HAP-1 (cell line): ENCODE results near the gene RHOU.
"Not testable (repeated sequence)": the region's sequence is repeated elsewhere in the genome, so short reads cannot be mapped to it uniquely, and the experiment has no call there.

Experiments
- DNase-seq, 2 experiments: peaks; one replicate each; pipeline ENCODE4 v3.0.0-alpha.2; 2016 to 2020; ENCODE audit warnings: low spot score in 2 of 2
- H3K27me3 ChIP-seq: fragments of 250-450 bp; sonication (Bioruptor Pico); 2 replicates; pipeline ENCODE4 v1.5.1; 2020; ENCODE audit warnings: low read depth, mild to moderate bottlenecking, moderate library complexity
- H3K36me3 ChIP-seq: fragments of 250-450 bp; sonication (Bioruptor Pico); replicated peaks from 2 replicates; pipeline ENCODE4 v1.5.1; 2020; ENCODE audit warnings: mild to moderate bottlenecking
- H3K4me1 ChIP-seq: fragments of 250-450 bp; sonication (Bioruptor Pico); 2 replicates; pipeline ENCODE4 v1.5.1; 2020; ENCODE audit warnings: mild to moderate bottlenecking
- H3K4me3 ChIP-seq: fragments of 250-450 bp; sonication (Bioruptor Pico); 2 replicates; pipeline ENCODE4 v1.5.1; 2020; ENCODE audit warnings: mild to moderate bottlenecking, moderate library complexity
- H3K9me3 ChIP-seq: fragments of 250-450 bp; sonication (Bioruptor Pico); 2 replicates; pipeline ENCODE4 v1.5.1; 2020; ENCODE audit warnings: mild to moderate bottlenecking, moderate library complexity
- in situ Hi-C: fragments of 300-500 bp; cut with MboI; formaldehyde crosslinking; loops from 3 replicates; pipeline ENCODE4 v1.14.3; 2020; ENCODE audit warnings: low sequenced_read_pairs, inconsistent platforms, mixed read lengths

RHOU gene

GRCh38 chr1:228734881-228735801, at the start of gene RHOU:
TSS of gene RHOU (plus strand) at chr1:228735479. CDS start at chr1:228735743, 264 bp downstream.
- no peaks in the 10 kb centered on the region; the same call in 1 of the 2 replicates for H3K36me3 ChIP-seq
- no peaks in the 10 kb centered on the region for H3K27me3 ChIP-seq
- no peaks in the 10 kb centered on the region for H3K9me3 ChIP-seq
- in situ Hi-C loops = no loop called here
- DNase-seq = peak; percentile 46 to 79
- peak within 1 kb of the TSS; percentile 55 for H3K4me3 ChIP-seq
- H3K4me1 ChIP-seq = peaks cover 5% of the 10 kb centered on the region

DNA sequence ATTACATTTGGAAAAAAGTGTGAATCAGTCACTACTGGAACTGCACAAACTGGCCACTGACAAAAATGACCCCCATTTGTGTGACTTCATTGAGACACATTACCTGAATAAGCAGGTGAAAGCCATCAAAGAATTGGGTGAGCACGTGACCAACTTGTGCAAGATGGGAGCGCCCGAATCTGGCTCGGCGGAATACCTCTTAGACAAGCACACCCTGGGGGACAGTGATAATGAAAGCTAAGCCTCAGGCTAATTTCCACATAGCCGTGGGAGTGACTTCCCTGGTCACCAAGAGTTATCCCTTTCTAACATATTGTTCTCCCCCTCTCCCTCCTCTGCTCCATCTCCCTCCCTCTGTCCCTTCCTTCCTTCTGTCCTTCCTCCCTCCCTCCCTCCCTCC, 47.7 kb upstream of the RHOU start:
- H3K4me1 ChIP-seq = no peaks in the 10 kb centered on the region
- no peaks in the 10 kb centered on the region for H3K36me3 ChIP-seq
- no peaks in the 10 kb centered on the region for H3K27me3 ChIP-seq
- in situ Hi-C loops = no loop called here
- no peaks in the 10 kb centered on the region for H3K9me3 ChIP-seq
- DNase-seq = no peak
- H3K4me3 ChIP-seq = no peak overlapping the region

GRCh38 chr1:228689255-228689654, 46.0 kb upstream of the RHOU start:
- in situ Hi-C loops = no loop called here
- DNase-seq = no peak
- Histone ChIP-seq H3K27me3 (no peaks in the 10 kb centered on the region), H3K9me3 (no peaks in the 10 kb centered on the region), H3K36me3 (no peaks in the 10 kb centered on the region), H3K4me1 (no peaks in the 10 kb centered on the region), H3K4me3 (no peak overlapping the region)

- H3K9me3 ChIP-seq = no peaks in the 10 kb centered on the region
- no peaks in the 10 kb centered on the region for H3K36me3 ChIP-seq
- in situ Hi-C loops = no loop called here
- no peak overlapping the region for H3K4me3 ChIP-seq
- no peaks in the 10 kb centered on the region for H3K27me3 ChIP-seq
- no peaks in the 10 kb centered on the region for H3K4me1 ChIP-seq
- DNase-seq = no peak
These were observed 44.1 kb upstream of the RHOU start for GRCh38 chr1:228691211-228691610.

GRCh38 chr1:228691926-228692325, 43.4 kb upstream of the RHOU start:
- Histone ChIP-seq H3K4me3 (no peak overlapping the region), H3K27me3 (no peaks in the 10 kb centered on the region), H3K36me3 (no peaks in the 10 kb centered on the region), H3K9me3 (no peaks in the 10 kb centered on the region), H3K4me1 (no peaks in the 10 kb centered on the region; the same call in 1 of the 2 replicates)
- DNase-seq = peak; percentile 27 to 65
- in situ Hi-C loops = no loop called here

GRCh38 chr1:228694447-228694846, 40.8 kb upstream of the RHOU start:
- H3K4me1 ChIP-seq = peaks cover 10% of the 10 kb centered on the region
- H3K4me3 ChIP-seq, DNase-seq, H3K27me3 ChIP-seq, H3K9me3 ChIP-seq, H3K36me3 ChIP-seq, in situ Hi-C loops: not testable (repeated sequence)

DNA sequence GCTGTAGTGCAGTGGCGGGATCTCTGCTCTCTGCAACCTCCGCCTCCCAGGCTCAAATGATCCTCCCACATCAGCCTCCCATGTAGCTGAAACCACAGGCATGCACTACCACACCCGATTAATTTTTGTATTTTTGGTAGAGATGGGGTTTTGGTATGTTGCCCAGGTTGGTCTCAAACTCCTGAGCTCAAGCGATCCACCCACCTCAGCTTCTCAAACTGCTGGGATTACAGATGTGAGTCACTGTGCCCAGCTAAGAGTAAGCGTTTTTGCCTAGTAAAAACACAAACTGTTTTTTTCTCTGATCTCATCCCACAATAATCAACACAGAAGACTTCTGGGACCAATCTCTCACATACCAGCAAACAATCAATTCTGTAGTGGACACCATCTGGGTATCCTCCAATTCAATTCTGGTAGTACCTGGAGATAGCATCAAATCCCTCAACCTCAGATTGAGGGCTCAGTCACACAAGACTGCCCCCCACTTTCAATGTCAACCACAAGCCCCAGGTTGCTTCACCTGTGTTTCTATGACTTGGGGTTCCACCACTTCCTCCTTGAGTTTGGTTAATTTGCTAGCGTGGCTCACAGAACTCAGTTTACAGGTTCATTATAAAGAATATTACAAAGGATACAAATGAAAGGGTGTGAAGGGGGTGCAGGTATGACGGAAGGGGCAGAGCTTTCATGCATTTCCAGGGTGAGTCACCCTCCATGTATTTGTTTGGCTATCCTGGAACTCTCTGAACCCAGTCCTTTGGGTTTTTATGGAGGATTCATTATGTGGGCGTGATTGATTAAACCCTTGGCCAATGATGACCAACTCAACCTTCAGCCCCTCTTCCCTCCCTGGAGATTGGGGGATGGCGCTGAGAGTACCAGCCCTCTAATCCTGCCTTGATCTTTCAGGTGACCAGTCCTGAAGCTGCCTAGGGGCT, 40.0 kb upstream of the RHOU start:
- H3K27me3 ChIP-seq = no peaks in the 10 kb centered on the region
- H3K4me3 ChIP-seq = no peak overlapping the region
- no peaks in the 10 kb centered on the region for H3K9me3 ChIP-seq
- in situ Hi-C loops = no loop called here
- DNase-seq = no peak
- peaks cover 10% of the 10 kb centered on the region for H3K4me1 ChIP-seq
- no peaks in the 10 kb centered on the region for H3K36me3 ChIP-seq

- Histone ChIP-seq H3K9me3 (no peaks in the 10 kb centered on the region), H3K27me3 (no peaks in the 10 kb centered on the region), H3K36me3 (no peaks in the 10 kb centered on the region), H3K4me1 (peaks cover 10% of the 10 kb centered on the region), H3K4me3 (no peak overlapping the region)
- in situ Hi-C loops = no loop called here
- DNase-seq = peak; percentile 3 to 70
These were observed 37.9 kb upstream of the RHOU start for GRCh38 chr1:228697207-228698016.

DNA sequence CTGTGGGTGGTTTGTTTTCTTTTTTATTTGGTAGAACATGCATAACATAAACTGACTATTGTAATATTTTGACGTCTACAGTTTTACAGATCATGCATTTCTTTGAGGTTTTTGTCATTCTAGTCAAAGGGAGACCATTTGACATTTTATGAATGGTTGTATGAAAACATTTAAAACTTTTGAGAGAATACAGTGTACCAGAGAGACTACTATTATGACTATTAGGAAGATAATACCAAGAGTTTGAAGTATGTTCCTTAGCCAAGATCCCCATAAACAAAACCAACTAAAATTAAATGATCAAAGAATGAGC, 37.3 kb upstream of the RHOU start:
- DNase-seq = peak in 1 of 2 experiments; percentile 3
- H3K4me3 ChIP-seq = no peak overlapping the region
- no peaks in the 10 kb centered on the region for H3K27me3 ChIP-seq
- in situ Hi-C loops = no loop called here
- no peaks in the 10 kb centered on the region for H3K36me3 ChIP-seq
- H3K9me3 ChIP-seq = no peaks in the 10 kb centered on the region
- peaks cover 10% of the 10 kb centered on the region for H3K4me1 ChIP-seq

DNA sequence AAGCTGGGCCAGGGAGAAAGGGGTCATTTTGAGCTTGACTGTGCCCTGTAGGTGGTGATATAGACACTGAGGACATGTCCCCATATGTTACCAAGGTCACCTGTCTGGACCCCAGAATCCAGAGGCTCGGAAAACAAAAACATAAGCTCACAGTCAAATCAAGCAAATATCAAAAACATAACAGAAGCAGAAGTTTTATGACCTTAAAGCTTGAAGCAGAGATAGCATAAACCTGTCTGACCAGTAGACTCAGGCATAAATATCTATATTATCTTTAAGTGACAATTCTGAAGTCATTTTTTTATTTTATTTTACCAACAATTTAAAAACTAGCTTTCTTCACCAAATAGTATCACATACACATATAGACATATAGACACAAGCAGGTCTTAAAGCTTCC, 32.8 kb upstream of the RHOU start:
- H3K27me3 ChIP-seq = no peaks in the 10 kb centered on the region
- H3K9me3 ChIP-seq = no peaks in the 10 kb centered on the region
- in situ Hi-C loops = no loop called here
- peaks cover 5% of the 10 kb centered on the region; the same call in 1 of the 2 replicates for H3K4me1 ChIP-seq
- no peak overlapping the region for H3K4me3 ChIP-seq
- DNase-seq = no peak
- no peaks in the 10 kb centered on the region for H3K36me3 ChIP-seq

- Histone ChIP-seq H3K4me3 (no peak overlapping the region), H3K36me3 (no peaks in the 10 kb centered on the region), H3K27me3 (no peaks in the 10 kb centered on the region), H3K9me3 (no peaks in the 10 kb centered on the region), H3K4me1 (no peaks in the 10 kb centered on the region)
- in situ Hi-C loops = no loop called here
- no peak for DNase-seq
These were observed 29.0 kb upstream of the RHOU start for GRCh38 chr1:228706305-228706704.

- Histone ChIP-seq H3K27me3 (no peaks in the 10 kb centered on the region), H3K9me3 (no peaks in the 10 kb centered on the region), H3K4me3 (no peak overlapping the region), H3K36me3 (no peaks in the 10 kb centered on the region), H3K4me1 (no peaks in the 10 kb centered on the region)
- in situ Hi-C loops = no loop called here
- DNase-seq = no peak
These were observed 18.2 kb upstream of the RHOU start for GRCh38 chr1:228717081-228717480.

- no peak for DNase-seq
- H3K27me3 ChIP-seq = no peaks in the 10 kb centered on the region
These were observed 13.9 kb upstream of the RHOU start for GRCh38 chr1:228721407-228721806.

More at GRCh38 chr1:228721407-228721806, 13.9 kb upstream of the RHOU start:
- H3K9me3 ChIP-seq = no peaks in the 10 kb centered on the region
- no peak overlapping the region for H3K4me3 ChIP-seq
- in situ Hi-C loops = no loop called here
- H3K36me3 ChIP-seq = no peaks in the 10 kb centered on the region
- peaks cover 12% of the 10 kb centered on the region for H3K4me1 ChIP-seq
